IPS-20b (cell line): ENCODE measurements around the gene GABBR1.

ENCODE experiments used
- H3K27ac ChIP-seq: one replicate; pipeline ENCODE4 v1.5.1; 2013; ENCODE audit warnings: low read length
- H3K27me3 ChIP-seq: 2 replicates; pipeline ENCODE4 v1.6.1; 2013; ENCODE audit warnings: mild to moderate bottlenecking, low read length, inconsistent platforms; ENCODE audit not compliant: insufficient read depth
- H3K36me3 ChIP-seq: 2 replicates; pipeline ENCODE4 v1.6.1; 2013; ENCODE audit warnings: low read depth, mild to moderate bottlenecking, inconsistent platforms, low read length, moderate library complexity; ENCODE audit not compliant: insufficient read depth
- H3K4me1 ChIP-seq: 2 replicates; pipeline ENCODE4 v1.6.1; 2013; ENCODE audit warnings: mild to moderate bottlenecking, control low read depth, inconsistent platforms, low read length, moderate library complexity; ENCODE audit not compliant: insufficient read depth
- H3K4me3 ChIP-seq: 2 replicates; pipeline ENCODE4 v1.5.1; 2013; ENCODE audit warnings: mild to moderate bottlenecking, low read length, inconsistent platforms
- H3K9ac ChIP-seq: 2 replicates; pipeline ENCODE4 v1.6.1; 2013; ENCODE audit warnings: low read depth, mild to moderate bottlenecking, inconsistent platforms, low read length, moderate library complexity
- H3K9me3 ChIP-seq: 2 replicates; pipeline ENCODE4 v1.6.1; 2013; ENCODE audit warnings: mild to moderate bottlenecking, low read depth, low read length, inconsistent platforms; ENCODE audit not compliant: insufficient read depth

GABBR1 gene

DNA sequence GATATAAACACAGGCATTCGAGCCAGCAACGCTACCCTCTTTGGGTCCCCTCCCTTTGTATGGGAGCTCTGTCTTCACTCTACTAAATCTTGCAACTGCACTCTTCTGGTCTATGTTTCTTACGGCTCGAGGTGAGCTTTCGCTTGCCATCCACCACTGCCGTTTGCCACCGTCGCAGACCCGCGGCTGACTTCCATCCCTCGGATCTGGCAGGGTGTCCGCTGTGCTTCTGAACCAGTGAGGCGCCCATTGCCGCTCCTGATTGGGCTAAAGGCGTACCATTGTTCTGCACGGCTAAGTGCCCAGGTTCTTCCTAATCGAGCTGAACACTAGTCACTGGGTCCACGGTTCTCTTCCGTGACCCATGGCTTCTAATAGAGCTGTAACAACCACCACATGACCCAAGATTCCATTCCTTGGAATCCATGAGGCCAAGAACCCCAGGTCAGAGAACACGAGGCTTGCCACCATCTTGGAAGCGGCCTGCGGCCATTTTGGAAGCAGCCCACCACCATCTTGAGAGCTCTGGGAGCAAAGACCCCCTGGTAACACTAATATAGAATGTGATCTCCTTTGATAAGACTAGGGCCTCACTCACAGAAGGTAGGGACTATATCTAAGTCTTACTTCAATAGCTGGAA is 74.4 kb downstream of the GABBR1 start:
- Histone ChIP-seq H3K9ac (no peak overlapping the region), H3K4me1 (peaks cover 22% of the 10 kb centered on the region; the same call in 1 of the 2 replicates), H3K27ac (no peak overlapping the region), H3K36me3 (no peaks in the 10 kb centered on the region), H3K4me3 (no peak overlapping the region), H3K27me3 (peaks cover 58% of the 10 kb centered on the region), H3K9me3 (no peaks in the 10 kb centered on the region)

DNA sequence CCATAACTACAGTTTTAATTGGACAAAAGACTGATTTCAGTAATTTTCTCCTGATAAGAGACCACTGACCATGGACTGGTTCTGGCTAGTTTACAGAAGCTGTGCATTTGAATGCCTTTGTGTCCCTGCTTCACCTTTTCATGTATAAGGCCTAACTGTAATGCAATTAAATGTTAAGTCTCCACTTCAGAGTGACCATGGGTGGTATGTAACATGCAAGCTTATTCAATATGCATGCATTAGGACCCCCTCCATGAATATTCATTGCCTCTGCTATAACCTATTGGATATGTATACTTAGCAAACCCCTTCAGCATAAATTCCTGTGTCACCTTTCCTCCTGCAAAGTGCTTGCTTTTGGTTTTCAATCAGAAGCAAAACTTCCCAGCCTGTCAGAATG is 75.7 kb downstream of the GABBR1 start:
- H3K4me1 ChIP-seq = peaks cover 22% of the 10 kb centered on the region; the same call in 1 of the 2 replicates
- peak overlapping the region; percentile 35 for H3K4me3 ChIP-seq
- peaks cover 70% of the 10 kb centered on the region for H3K27me3 ChIP-seq
- 0 out of 2 replicates have a peak overlapping the region, but pooled peaks have one; percentile 19 for H3K9ac ChIP-seq
- H3K9me3 ChIP-seq = no peaks in the 10 kb centered on the region
- H3K36me3 ChIP-seq = no peaks in the 10 kb centered on the region
- H3K27ac ChIP-seq = no peak overlapping the region

DNA sequence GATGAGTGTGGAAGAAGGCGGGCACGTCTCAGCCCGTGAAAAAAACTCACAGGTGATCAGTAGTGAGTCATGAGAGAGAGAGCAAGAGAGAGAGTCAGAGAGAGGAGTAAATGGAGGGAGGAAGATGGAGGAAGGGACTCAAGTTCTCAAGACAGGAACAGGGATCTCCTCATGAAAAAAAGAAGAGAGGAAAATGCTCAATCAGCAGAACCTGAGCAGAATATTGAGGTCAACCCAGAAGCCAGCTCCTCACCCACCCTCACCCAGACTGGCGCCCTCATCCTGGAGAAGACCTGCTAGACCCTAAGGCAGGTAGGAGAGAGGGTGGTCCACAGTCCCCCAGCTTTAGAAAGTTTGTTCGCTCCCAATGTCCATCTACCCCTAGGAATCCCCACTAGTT is 78.2 kb downstream of the GABBR1 start:
- Histone ChIP-seq H3K27me3 (peaks cover 88% of the 10 kb centered on the region), H3K4me3 (no peak overlapping the region), H3K4me1 (peaks cover 20% of the 10 kb centered on the region; the same call in 1 of the 2 replicates), H3K9me3 (no peaks in the 10 kb centered on the region), H3K9ac (no peak overlapping the region), H3K36me3 (no peaks in the 10 kb centered on the region), H3K27ac (no peak overlapping the region)

DNA sequence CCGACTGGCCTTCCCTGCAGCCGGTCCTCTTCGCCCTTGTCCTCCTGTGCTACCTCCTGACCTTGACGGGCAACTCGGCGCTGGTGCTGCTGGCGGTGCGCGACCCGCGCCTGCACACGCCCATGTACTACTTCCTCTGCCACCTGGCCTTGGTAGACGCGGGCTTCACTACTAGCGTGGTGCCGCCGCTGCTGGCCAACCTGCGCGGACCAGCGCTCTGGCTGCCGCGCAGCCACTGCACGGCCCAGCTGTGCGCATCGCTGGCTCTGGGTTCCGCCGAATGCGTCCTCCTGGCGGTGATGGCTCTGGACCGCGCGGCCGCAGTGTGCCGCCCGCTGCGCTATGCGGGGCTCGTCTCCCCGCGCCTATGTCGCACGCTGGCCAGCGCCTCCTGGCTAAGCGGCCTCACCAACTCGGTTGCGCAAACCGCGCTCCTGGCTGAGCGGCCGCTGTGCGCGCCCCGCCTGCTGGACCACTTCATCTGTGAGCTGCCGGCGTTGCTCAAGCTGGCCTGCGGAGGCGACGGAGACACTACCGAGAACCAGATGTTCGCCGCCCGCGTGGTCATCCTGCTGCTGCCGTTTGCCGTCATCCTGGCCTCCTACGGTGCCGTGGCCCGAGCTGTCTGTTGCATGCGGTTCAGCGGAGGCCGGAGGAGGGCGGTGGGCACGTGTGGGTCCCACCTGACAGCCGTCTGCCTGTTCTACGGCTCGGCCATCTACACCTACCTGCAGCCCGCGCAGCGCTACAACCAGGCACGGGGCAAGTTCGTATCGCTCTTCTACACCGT is 79.5 kb downstream of the GABBR1 start:
- no peaks in the 10 kb centered on the region for H3K36me3 ChIP-seq
- H3K9me3 ChIP-seq = no peaks in the 10 kb centered on the region
- peak overlapping the region; percentile 65 for H3K4me3 ChIP-seq
- peak overlapping the region; percentile 3; the same call in 1 of the 2 replicates for H3K9ac ChIP-seq
- peaks cover 82% of the 10 kb centered on the region for H3K27me3 ChIP-seq
- peaks cover 14% of the 10 kb centered on the region; the same call in 1 of the 2 replicates for H3K4me1 ChIP-seq
- H3K27ac ChIP-seq = no peak overlapping the region

DNA sequence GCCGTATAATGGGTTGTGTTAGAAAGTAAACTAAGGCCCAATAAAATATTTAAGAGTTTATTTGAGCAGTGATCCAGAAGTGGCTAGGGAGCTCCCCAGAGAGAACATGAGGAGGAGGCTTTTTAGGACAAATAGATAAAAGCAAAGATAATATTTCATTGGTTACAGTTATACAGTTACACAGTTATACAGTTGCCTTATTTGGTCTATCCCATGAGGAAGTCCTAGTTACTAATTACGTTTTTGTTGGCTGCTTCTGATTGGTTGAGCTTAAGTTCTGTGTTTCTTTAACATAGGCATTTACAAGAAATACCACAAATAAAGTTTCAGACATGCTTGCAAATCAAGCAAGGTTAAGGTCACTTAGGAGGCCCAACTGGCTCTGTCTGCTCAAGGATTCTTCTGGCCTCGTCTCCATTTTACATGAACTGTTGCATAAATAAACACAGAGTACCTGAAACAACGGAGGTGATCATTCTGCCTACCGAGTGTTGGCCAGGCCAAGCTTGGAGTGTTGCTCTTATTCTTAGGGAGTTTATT is 80.4 kb downstream of the GABBR1 start:
- Histone ChIP-seq H3K36me3 (no peaks in the 10 kb centered on the region), H3K27ac (no peak overlapping the region), H3K4me3 (peak overlapping the region; percentile 65; the same call in 1 of the 2 replicates), H3K4me1 (peaks cover 9% of the 10 kb centered on the region; the same call in 1 of the 2 replicates), H3K9me3 (no peaks in the 10 kb centered on the region), H3K9ac (peak overlapping the region; percentile 3; the same call in 1 of the 2 replicates), H3K27me3 (peaks cover 79% of the 10 kb centered on the region)

DNA sequence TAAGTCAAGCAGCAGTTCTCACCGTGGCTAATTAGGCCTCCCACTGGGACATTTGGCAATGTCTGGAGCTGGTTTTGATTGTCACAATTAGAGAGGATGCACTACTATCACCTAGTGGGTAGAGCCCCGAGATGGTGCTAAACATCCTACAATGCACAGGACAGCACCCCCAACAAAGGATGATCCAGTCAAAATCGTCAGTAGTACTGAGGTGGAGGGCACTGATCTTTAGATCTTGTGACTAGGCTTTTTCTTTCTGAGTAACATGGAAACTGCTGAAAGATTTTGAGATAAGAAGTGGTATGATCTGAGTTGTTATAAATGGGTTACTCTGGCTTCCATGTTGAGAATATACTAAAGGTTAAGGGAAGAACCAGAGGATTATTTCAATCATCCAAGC is 85.4 kb downstream of the GABBR1 start:
- Histone ChIP-seq H3K27ac (no peak overlapping the region), H3K36me3 (no peaks in the 10 kb centered on the region), H3K4me3 (no peak overlapping the region), H3K4me1 (no peaks in the 10 kb centered on the region), H3K27me3 (peaks cover 28% of the 10 kb centered on the region), H3K9ac (no peak overlapping the region), H3K9me3 (no peaks in the 10 kb centered on the region)

DNA sequence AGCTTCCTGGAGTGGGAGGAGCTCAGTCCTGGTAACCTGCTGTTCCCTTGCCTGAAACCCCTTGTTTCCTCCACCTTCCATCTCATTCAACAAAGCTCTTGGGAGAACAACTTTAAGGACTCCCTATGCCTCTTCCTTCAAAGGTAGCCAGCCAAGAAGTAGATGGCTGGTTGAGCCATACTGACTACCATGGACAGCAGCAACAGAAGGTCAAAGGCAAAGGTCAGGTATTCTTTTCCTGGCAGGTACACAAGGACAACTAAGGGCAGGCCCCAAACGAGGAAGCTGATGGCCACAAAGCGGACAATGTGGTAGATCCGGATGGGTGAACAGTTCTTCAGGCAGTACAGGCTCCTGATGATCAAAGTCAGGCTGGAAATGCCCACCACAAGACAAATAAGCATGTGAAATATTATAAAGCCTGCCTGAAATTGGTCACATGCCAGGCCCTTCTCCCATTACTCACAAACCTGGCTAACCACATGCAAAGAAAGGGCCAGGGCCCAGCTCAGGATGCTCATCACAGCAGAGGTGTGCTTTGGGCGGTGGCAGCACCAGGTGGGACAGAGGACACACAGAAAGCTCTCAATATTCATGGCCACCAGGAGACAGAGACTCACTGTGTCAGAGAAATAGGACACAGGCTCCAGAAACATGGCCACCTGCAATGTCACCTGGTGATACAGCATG is 95.1 kb downstream of the GABBR1 start:
- Histone ChIP-seq H3K4me1 (no peaks in the 10 kb centered on the region), H3K9ac (no peak overlapping the region), H3K9me3 (no peaks in the 10 kb centered on the region), H3K36me3 (no peaks in the 10 kb centered on the region), H3K4me3 (no peak overlapping the region), H3K27ac (no peak overlapping the region), H3K27me3 (no peaks in the 10 kb centered on the region)

DNA sequence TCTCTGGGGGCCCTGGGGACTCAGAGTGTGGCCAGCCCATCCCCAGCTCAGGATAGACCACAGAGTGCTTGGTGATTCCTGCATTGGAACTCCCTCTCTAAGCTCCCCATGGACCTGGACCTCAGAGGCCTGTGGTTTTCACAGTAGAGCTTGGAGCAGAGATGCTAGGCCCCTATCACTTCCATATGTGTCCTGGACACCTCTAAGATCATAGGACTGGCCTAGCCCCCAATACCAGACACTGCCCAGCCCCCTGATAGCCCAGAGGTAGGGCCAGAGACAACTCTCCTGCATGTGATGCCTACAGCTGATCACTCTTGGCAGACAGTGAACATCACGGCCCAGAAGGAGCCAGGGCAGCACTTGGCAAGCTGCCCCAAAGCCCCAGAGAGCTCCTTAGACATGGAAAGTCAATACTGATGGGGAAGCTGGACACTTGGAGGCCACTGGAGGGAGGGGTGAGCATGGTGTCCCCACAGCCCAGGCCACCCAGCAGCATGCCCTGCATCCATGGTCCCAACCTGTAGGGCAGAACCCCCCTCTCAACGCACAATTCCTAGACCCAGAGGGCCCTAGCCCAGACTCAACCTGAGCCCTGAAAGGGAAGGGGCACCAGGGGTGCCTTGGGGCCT is 100.5 kb downstream of the GABBR1 start:
- Histone ChIP-seq H3K9ac (no peak overlapping the region), H3K27me3 (no peaks in the 10 kb centered on the region), H3K4me1 (no peaks in the 10 kb centered on the region), H3K36me3 (no peaks in the 10 kb centered on the region), H3K9me3 (no peaks in the 10 kb centered on the region), H3K27ac (no peak overlapping the region), H3K4me3 (no peak overlapping the region)

DNA sequence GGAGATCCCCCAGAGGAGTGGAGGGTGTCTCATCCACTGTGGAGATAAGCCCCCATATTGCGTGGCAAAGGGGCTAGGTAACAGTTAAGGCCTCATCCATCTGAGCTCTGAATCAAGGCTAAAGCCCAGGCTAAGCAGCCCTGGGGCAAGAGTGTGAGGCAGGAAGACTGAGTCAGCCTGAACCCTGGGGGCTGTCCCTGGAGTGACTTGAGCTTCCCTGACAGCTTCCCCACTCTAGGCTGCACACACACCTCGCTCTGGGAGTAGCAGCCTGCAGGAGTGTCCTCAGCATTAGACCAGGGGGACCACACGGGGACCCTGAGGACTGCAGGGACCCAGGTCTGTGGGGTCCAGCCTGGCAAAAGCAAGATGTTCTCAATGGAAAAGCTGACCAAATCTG is 101.3 kb downstream of the GABBR1 start:
- H3K27me3 ChIP-seq = no peaks in the 10 kb centered on the region
- no peak overlapping the region for H3K9ac ChIP-seq
- no peaks in the 10 kb centered on the region for H3K9me3 ChIP-seq
- no peaks in the 10 kb centered on the region for H3K36me3 ChIP-seq
- H3K4me1 ChIP-seq = no peaks in the 10 kb centered on the region
- H3K4me3 ChIP-seq = no peak overlapping the region
- H3K27ac ChIP-seq = no peak overlapping the region

DNA sequence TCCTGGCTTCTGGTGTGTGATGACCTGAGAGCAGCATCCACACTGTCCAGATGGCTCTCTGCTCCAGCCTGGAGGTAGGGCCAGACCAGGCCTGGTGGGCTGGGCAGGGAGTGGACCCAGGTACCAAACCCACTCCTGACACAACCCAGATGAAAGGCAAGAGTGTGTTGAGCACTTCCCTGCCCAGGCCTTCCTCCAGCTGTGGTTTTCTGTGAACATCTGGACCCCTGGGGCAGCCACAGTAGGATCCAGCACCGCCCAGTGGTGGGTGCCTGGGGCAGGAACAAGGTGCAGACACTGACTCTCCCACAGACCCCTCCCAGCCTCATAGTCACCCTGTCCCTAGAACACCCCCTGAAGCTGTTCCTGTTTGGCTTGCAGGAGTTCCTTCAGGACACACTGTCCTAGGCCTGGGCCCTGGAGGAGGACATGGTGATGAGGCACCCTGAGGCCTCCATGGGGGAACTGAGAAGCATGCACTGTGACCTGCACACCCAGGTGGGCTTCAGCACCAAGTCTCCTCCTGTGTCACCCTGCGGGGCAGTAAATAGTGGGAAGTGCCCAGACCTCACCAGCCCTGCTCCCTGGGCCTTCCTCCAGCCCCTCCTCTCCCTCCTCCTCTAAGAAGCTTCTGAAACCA is 102.2 kb downstream of the GABBR1 start:
- Histone ChIP-seq H3K36me3 (no peaks in the 10 kb centered on the region), H3K27me3 (no peaks in the 10 kb centered on the region), H3K9me3 (no peaks in the 10 kb centered on the region), H3K4me3 (no peak overlapping the region), H3K4me1 (no peaks in the 10 kb centered on the region), H3K27ac (no peak overlapping the region), H3K9ac (no peak overlapping the region)

DNA sequence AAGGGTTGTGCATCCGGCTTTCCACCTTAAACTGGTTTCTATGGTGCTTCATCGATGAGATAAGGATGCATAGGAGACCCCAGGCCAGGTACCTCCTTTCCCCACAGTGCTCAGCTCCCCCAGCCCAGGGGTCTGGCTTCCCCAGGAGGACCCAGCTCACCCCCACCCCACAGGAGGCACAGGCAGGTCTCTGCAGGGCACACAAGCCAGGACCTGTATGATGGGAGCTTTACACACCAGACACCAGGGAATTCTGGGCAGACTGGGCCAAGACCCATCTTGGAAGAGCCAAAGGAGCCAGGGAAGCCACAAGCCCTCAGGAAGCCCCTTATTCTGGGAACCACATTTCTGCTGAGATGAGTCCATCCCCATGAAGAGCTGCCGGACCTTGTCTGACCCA is 103.0 kb downstream of the GABBR1 start:
- H3K4me1 ChIP-seq = peaks cover 5% of the 10 kb centered on the region
- no peak overlapping the region for H3K27ac ChIP-seq
- no peak overlapping the region for H3K4me3 ChIP-seq
- H3K9ac ChIP-seq = no peak overlapping the region
- H3K27me3 ChIP-seq = no peaks in the 10 kb centered on the region
- H3K36me3 ChIP-seq = no peaks in the 10 kb centered on the region
- H3K9me3 ChIP-seq = no peaks in the 10 kb centered on the region
